Activated CD8-positive, alpha-beta memory T cell treated with anti-CD3 and anti-CD28 coated beads, Interleukin-2, amount 50 U/mL, for 1 hour (primary cell): ENCODE results near the gene KCNJ6.
"Not testable (repeated sequence)": the region's sequence is repeated elsewhere in the genome, so short reads cannot be mapped to it uniquely, and the experiment has no call there.

Experiments used
- DNase-seq: peaks from one replicate; pipeline ENCODE4 v3.0.0-alpha.2; 2020; ENCODE audit errors: extremely low read depth

Gene KCNJ6

DNA sequence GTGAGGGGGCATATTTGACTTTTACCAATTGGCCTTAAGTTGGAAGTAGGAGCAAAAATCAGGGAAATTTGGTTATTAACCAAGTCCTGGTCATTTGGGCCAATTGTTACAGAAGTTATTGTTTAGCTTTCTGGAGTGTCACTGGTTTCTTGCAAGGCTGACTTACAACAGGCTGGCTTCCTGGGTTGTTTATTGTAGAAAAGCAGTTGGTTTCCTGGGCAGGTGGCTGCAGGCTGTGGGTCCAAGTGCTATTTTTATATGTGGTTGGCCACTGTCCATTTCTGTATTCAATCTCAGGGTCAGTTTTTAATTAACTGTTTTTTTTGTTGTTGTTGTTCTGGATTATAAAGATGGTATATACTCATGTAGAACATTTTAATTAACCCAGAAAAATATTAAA lies 174.1 kb downstream of the KCNJ6 start:
- no peak for DNase-seq

DNA sequence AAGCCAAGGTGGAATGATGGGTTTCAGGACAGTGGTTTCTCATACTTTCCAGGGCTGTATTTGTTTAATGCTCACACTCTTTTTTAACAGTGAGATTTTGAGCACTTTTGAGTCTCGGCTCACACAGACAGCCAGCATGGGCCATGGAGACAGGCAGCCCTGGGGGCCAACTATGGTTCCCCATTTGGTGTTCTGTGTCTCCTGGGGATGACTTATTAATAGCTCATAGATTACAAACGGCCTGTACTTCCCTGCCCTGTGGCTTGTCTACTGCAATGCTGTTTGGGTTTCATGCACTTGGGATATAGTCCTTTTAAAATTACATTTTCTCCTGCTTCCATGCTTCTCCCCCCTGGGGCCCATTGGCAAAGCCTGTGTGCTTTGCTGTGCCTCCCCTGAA lies 178.3 kb downstream of the KCNJ6 start:
- DNase-seq: no peak

DNA sequence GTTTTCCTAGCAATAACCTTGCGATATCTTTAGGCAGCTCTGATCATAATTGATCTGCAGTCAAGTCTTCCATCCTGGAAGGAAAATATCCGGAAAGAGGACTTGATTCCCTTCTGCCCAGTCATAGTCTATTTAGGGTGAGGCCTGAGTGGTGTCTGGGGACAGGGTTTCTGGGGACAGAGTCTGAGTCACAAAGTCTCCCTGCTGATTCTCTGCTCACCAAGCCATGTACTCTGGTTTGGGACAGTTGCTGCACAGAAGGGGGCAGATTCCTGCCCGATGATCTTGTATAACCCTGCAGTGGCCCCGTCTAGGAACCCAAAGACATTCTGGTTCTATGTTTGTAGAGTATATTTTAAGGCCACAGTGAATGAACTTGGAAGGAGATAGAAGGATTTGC lies 178.8 kb downstream of the KCNJ6 start:
- DNase-seq: no peak

DNA sequence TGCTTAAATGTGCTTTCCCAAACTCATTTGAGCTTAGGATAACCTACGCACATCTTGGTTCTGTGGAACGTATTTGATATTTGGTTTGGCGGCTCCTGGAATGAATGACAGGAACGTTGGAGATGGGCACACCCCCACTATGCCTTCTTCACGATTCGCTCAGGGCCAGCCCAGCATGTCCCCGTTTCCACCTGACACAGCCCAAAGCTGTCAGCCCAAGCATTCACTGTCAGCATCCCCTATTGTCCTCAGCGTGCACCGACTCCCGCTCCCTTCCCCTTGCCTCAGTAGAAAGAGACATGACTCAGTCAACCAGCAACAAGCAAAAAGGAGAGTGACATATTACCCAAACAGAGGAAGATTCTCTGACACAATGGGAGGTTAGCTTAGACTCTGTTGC lies 181.4 kb downstream of the KCNJ6 start:
- DNase-seq: no peak

DNA sequence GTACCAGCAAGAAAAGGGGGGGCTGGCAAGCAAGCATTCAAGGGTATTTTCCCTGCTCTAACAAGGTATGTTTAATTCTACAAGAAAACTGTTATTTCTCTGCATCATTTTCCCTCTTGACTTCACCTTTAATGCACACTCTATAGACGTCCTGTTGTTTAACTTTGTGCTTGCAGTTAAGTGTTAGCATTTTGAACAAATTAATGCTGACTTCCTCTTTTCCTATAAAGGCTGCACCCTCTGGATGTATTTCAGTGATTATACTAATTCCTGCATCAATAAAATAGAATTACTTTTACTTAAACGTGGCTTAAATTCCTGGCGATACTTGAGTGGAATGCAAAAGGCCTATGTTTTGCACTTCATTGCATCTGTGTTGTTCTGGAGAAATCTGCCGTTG lies 183.3 kb downstream of the KCNJ6 start:
- no peak for DNase-seq

DNA sequence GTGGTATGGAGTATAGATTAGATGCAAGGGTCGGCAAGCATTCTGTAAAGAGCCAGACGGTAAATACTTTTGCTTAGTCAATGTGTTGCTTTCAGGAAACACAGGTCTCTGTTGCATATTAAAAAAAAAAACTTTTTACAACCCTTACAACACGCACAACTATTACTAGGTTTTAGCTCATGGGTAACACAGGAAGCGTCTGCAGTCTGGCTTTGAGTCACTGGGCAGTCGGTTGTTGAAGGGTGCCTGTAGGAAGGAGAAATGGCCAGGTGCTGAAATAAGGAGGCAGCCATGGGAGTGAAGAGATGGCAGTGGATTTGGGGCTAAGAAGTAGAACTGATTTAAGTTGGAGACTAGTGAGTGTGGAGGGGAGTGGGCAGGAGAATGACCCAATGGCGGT lies 192.1 kb downstream of the KCNJ6 start:
- no peak for DNase-seq

DNA sequence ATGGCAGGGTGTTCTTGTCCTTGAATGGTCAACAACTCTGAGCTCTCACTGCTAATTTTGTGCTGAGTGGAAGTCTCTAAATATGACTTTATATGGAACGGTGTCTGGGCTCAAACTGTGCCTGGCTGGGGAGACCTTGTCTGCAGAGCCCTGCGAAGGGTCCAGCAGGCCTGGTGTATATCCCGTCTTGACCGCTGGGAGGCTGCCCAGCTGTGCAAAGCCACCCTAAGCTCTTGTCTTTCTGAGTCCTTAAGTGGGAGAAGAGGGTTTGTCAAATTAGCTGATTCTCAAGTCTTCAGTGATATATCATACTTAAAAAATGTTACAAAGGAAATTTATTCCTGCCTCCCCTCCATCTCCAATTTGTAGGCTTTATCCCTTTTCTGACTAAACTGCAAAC lies 198.7 kb downstream of the KCNJ6 start:
- no peak for DNase-seq

DNA sequence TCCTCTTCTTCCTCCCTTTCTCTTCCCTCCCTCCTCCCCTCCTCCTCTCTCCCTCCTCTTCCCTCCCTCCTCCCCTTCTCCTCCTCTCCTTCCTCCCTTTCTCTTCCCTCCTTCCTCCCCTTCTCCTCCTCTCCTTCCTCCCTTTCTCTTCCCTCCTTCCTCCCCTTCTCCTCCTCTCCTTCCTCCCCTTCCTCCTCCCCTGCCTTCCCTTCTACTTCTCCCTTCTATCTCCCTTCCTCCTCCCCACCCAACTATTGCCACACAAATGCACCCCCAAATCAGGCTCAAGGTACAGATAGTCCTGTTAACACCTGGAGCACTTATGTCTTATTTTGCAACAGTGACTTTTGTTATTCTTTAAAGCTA lies 203.7 kb downstream of the KCNJ6 start:
- not testable (repeated sequence) for DNase-seq

DNA sequence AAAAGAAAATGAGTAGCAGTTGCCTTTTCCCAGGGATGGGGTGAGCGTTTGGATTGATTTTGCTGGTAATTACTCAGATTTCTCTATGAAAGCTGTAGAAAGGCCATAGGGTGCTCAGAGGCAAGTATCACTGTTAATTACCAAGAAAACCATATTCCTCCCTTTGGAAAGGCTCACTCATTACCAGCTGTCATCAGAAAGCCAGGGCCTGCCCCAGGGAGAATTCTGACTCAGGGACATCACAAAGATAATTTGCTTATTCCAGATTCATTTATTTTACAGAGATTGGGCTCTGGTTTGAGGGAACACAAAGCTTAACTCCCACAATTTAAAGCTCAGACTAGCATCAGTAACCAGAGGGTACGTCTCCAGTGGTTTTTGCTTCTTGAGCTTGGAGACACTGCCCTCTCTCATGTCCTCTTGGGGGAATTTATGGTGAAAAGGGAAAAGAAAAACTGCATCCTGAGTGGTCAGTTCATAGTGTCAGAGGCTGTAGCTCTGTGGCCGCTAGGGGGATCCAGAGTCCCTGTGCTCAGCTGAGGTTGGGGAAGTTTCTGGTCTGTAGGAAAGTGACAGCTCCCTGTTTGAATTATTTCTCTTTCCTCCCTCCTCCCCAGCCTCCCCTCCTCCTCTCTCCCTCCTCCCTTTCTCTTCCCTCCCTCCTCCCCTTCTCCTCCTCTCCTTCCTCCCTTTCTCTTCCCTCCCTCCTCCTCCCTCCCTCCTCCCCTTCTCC lies 204.3 kb downstream of the KCNJ6 start:
- no peak for DNase-seq

DNA sequence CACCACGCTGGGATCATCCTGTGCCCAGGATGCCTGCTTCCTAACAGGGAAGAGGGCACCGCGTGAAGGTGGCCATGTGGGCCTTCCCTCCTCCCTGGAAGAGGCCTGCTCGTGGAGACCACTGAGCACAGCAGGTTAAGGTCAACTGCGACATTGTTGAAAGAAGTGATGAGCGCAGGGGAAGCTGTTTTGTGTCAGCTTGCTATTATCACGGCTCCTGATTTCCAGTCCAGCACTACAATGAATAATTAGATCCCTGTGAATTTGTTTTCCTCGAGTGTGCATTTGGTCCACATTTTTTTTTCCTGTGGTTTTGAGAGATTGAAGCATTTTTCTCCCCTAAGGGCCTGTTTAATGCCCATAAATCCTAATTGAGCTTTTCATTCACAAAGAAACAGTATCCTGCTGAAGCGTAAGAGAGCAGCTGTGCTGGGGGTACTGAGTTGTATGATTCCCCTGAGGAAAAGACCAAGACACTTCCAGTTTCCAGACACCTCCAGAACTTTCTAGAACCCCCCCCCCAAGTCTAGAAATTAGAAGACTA lies 204.9 kb downstream of the KCNJ6 start:
- no peak for DNase-seq

DNA sequence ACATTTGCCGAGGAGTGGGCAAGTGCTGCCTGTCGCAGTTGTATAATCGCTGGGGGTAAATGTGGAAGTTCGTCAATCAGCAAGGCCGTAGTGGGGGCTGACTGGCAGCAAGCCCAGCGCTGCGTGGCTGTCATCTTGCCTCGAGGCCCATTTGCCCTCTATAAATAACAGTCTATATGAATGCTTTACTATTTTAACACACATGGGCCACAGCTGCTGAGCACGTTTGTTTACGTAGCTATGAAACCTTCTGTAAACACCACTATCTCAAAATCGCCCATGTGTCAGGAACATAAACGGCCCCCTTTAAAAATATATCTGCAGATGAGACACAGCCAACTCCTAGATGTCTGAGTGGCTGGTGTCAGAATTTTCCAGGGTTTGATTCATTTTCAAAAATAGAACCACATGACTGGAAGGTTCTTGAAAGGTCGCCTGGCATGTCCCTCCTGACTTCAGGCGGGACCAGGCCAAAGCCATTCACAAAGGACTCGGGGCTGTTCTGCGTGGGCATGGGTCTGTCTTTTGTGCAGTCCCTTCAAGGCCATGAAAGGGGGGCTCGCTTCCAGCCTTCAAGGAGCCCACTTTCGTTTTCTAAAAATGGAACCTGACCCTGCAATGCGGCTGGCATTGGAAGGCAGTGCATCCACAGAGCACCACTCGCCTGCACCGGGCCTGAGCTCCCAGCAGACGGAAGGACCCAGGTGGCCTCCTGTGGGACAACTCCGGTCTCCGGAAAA lies 205.5 kb downstream of the KCNJ6 start:
- DNase-seq: no peak

DNA sequence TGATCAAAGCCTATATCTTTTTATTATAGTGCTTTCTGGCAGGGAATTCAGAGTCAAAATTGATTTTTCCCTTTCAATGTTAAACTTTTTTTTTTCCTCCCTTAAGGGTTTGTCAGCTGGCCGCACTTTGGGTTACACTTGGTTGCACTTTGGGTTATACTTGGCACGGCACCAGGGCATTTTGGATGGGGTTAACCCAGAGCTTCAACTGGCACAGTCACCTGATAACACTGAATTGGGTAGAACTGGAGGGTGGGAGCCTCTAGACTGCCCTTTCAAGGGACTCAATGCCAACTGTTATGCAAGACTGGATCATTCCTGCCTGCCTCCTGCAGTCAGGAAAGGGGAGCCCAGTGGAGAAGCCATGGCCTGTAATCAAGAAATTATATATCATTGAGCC lies 211.5 kb downstream of the KCNJ6 start:
- no peak for DNase-seq

DNA sequence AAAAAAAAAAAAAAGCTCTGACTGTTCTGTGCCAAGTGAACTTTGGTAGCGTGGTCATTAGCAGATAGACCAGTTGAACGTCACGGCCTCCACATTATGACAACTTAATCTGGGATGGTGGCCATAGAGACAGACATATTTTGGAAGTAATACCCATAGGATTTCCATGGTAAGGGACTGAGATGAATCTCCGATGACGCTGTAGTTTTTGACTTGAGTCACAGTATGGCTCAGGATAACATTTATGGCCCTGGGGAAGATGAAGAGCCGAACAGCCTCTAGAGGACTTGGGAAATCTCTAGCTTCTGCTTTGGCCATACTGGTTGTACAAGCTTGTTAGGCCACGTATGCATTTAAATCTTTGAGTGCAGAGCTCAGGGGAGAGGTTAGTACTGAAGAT lies 214.0 kb downstream of the KCNJ6 start:
- DNase-seq: no peak

DNA sequence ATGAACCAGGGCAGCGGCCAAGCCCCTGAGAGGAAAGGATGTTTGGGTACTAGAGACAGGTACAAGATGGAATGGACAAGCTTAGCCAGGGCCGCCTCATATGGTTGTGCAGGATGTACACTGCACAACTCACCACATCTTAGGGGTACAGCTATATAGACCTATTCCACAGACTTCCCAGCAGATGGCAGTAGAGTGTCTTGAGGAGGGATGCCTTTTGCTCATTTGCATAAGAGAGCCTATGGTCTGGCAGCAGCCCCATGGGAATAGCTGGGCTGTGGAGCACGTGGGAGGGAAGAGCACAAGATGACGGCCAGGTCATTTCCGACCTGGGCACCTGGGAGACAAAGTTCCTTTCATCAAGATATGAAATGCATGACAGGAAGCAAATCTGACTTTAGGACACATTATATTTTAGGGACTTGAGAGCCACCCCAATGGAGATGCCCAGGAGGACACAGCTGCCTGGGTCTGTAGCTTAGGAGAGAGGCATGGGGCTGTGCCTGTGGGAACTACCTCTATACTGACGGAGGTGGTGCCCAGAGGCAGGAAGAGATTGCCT lies 215.5 kb downstream of the KCNJ6 start:
- DNase-seq: no peak

DNA sequence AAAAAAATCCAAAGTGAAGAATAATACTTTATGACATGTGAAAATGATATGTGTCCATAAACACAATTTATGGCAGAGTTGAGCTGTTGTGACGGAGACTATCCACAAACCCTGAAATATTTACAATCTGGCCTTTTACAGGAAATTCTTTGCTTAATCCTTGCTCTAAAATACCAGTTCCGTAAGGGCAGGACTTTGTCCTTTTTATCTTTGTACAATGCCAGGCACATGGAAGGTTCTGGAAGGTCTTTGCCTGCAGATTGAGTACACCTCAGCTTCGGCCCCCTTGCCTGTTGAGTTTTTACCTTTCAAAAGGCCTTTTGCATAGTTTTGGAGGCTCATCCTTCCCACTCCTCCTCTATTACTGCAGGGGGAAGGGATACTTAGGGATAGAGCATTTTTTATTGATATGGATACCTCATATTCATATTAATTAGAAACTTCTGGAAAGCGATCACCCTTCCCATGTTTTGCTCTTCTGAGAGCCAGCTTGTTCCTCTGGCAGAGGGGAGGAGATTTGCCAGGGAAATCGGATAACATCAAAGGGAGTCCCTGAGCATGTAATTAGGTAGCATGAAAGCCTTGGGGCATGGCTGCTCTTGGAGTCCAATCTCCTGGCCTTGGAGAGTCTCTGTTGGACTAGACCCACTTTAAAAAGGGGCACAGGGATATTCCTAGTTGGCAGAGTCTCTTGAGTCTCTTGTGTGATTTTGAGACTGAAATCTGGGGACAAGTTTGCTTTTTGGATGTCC lies 217.1 kb downstream of the KCNJ6 start:
- DNase-seq: no peak

DNA sequence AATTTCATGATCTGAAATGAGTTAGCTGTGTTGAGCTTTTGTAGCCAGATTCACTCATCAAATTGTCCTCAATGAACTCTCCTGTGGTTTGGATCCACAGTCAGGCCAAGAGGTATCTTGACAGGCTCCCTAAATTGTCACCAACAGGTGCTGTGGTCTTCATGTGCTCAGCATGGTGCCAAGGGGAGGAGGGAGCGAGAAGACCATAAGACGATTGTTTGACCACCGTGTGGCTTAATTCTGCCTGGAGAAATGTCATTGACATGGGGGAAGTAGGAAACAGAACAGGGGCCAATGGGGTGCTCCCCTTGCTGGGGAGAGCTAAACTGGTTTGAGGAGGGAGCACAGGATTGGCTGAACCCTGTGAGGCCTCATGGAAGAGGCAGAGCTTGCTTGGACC lies 219.3 kb downstream of the KCNJ6 start:
- no peak for DNase-seq

DNA sequence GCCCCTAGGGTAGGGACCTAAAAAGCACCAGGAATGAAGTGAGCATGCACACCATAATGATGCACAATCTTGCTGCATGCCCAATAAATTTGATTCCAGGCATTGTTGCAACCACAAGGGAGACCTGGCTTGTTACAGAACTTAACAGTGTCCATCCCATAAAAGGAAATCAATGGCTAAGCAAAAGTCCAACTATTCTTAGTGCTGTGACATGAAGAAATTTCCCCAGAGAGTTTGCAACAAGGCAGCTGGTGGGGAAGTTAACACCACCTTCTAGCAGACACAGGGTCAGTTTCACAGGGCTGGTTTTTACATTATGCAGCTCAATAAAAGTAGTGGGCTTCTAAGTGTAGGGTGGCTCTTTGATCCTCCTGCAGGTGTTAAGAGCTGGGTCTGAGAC lies 221.1 kb downstream of the KCNJ6 start:
- DNase-seq: no peak

DNA sequence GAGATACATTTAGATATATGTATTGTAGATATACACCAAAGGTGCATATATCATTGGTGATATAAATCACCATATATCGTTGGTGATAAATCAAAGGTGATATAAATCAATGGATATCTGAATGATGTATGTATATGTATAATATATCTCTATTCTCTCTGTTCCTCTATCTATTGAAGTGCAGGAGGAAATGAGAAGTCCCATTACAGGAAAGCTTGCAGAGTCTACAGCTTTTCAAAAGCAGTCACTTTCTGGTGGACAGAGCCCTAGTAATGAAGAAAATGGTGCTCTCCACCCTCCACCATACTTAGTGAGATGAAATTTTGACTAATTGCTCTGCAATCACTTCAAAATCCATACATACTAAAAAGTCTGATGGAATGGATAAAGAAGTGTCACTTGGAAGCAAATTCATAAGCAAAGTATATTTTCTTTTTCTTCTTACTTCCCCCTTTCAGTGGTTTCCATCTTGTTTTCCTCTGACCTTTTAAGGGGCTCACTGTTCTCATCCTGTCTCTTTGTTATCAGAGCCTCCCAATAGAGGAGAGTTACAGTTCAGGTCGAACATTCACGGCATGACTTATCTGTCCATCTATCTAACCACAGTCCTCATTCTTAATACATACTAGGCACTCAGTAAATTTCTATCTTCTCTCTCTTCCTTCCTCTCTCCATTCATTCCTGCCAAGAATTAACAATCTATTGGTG lies 227.2 kb downstream of the KCNJ6 start:
- no peak for DNase-seq

DNA sequence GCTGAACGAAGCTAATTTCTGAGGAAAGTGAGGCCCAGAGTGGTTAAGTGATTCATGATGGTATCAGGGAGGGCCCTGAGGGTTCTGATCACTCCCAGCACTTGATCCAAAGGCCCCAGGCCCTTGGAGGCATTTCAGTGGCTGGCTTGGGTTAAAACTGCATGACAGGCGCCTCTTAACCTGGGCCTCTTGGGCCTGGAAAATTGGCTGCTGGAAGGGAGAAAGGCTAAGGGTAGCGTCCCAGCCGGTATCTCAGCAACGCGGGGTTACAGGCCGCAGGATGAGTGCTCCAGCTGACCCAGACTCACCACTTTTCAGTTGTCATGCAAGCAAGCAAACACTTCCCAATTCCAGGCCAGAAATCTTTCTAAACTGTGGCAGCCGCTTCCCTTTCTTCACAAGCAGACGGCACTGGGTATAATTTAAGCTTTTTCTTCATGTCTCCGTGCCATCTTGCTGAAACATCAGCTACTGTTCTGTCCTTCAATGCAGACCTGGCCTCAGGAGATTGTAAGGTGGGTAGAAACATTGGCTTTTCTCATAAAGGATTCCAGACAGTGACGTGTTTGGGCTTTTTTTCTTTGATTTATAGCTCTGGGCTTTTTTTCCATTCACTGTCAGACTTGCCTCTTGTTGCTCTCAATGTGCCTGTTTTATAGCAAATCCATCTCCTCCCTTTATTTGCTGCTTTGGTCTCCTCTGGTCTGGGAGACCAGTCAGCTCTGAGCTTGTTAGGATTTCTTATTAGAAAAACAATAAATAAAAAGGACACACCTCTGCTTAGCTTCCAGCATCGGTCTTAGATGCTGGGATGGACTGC lies 229.1 kb downstream of the KCNJ6 start:
- no peak for DNase-seq

DNA sequence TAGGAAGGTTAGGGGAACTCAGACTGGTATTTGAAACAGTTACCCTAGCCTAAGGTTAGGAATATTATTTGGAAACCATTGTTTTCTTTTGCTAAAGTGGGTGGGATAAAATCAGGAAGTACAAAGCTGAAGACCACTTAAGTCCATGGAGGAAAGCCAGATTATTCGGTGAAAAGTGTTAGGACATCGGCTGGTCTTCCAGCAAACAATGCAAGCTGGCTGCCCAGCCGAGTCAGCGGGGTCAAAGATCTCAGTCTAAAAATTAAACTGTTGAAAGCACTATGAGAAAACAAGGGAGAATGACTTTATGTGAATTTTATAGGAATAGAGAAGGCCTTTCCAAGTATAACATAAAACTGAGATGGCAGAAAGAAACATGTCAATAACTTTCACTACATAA lies 231.7 kb downstream of the KCNJ6 start:
- no peak for DNase-seq

DNA sequence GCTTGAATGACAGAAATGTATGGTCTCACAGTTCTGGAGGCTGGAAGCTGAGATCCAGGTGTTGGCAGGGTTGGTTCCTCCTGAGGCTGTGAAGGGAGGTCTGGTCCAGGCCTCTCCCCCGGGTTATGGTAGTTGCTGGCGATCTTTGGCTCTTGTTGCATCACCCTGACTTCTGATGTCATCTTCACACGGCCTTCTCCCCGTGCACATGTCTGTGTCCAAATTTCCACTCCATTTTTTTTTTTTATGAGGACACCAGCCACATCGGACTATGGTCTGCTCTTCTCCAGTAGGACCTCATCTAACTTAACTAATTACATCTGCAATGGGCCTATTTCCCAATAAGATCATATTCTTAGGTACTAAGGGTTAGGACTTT lies 232.2 kb downstream of the KCNJ6 start:
- no peak for DNase-seq
